GM19468 (cell line): ENCODE data around the gene STPG3.
A peak's percentile ranks its signal among the peaks of the same experiment; 100 is the strongest.
"Not testable (repeated sequence)": the region's sequence is repeated elsewhere in the genome, so short reads cannot be mapped to it uniquely, and the experiment has no call there.

Source experiments
- ATAC-seq: cut with Tn5 transposase; IDR thresholded peaks from one replicate; pipeline ENCODE4 v1.9.1; 2021; ENCODE audit warnings: mild to moderate bottlenecking, moderate library complexity, moderate number of reproducible peaks; ENCODE audit not compliant: unreplicated experiment; ENCODE audit errors: extremely low read depth

The STPG3 gene

DNA sequence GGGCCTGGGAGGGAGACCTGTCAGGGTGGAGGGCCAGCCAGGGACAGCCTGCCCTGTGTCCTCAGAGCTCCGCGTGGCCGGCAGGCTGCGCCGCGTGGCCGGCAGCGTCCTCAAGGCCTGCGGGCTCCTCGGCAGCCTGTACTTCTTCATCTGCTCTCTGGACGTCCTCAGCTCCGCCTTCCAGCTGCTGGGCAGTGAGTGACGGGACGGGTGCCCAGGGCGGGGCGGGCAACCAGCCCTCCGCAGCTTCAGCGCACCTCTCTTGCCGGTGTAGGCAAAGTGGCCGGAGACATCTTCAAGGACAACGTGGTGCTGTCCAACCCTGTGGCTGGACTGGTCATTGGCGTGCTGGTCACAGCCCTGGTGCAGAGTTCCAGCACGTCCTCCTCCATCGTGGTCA lies 18.6 kb upstream of the STPG3 start:
- no peak for ATAC-seq

- no peak for ATAC-seq
Measured at GRCh38 chr9:137233143-137233980, 17.7 kb upstream of the STPG3 start.

DNA sequence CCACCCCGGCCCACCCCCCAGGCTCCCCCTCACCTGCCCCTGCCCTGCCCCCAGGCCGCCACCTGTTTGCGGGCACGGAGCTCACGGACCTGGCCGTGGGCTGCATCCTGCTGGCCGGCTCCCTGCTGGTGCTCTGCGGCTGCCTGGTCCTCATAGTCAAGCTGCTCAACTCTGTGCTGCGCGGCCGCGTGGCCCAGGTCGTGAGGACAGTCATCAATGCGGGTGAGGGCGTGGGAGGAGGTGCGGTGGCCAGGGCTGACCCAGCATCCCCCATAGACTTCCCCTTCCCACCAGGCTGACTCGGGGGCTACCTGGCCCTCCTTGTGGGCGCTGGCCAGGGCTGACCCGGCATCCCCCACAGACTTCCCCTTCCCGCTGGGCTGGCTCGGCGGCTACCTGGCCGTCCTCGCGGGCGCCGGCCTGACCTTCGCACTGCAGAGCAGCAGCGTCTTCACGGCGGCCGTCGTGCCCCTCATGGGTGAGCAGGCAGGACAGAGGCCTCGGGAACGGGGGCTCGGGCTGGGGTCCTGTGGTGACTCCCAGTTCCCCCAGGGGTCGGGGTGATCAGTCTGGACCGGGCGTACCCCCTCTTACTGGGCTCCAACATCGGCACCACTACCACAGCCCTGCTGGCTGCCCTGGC lies 16.9 kb upstream of the STPG3 start:
- ATAC-seq, result no peak

- ATAC-seq, result no peak
Measured at GRCh38 chr9:137234758-137235423, 16.2 kb upstream of the STPG3 start.

- no peak for ATAC-seq
Measured at GRCh38 chr9:137235424-137236237, 15.5 kb upstream of the STPG3 start.

DNA sequence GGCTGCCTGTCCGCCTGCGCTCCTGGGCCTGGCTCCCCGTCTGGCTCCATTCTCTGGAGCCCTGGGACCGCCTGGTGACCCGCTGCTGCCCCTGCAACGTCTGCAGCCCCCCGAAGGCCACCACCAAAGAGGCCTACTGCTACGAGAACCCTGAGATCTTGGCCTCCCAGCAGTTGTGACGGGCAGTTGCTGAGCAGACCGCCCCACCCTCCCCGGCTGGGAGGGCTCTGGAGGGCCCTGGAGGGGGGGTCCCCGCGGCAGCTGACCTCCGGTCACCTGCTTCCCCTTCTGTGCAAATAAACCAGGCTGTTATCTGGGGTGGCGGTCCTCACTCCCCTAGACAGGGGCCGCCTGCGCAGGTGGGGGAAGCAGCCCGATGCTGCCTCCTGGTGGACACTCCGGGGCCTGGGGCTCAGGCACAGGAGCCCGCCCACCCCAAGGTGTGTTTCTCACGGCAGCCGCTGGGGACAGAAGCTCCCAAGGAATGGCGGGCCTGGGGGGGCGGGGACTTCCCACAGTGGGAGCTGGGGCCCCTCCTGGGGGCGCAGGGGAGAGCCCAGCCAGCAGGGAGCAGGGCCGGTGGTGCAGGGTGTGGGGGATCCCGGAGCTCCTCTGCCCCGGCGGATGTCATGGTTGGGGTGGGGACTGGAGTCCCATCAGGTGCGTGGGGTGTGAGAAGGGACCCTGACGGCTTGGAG lies 14.7 kb upstream of the STPG3 start:
- ATAC-seq, result no peak

- no peak for ATAC-seq
Measured at GRCh38 chr9:137236936-137237421, 14.1 kb upstream of the STPG3 start.

GRCh38 chr9:137237759-137238726 lies 13.0 kb upstream of the STPG3 start:
- no peak for ATAC-seq

- not testable (repeated sequence) for ATAC-seq
Measured at GRCh38 chr9:137239541-137240200, 11.4 kb upstream of the STPG3 start.

DNA sequence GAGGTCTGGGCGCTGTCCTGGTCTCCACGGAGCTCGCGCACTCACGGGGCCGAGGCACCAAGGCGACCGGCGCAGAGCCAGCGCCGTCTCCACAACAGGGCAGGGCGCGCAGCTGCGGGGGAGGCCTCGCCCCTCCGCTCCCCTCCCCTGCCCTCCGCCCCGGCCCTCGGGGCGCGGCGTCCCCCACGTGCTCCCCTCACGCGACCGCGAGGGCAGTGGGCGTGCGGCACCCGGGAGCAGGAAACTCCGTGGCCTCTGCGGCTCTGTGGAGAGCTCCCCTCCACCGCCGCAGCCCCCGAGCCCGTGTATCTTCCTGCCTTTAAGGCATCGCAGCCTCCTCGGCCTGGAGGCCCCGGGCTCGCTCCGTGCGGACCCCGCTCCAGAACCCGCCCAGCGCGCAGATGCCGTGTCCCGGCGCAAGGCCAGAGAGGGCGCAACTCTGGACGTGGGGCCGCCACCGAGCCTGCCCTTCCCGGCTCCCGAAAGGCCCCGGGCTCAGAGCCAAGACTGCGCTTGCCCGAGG lies 10.7 kb upstream of the STPG3 start:
- no peak for ATAC-seq

DNA sequence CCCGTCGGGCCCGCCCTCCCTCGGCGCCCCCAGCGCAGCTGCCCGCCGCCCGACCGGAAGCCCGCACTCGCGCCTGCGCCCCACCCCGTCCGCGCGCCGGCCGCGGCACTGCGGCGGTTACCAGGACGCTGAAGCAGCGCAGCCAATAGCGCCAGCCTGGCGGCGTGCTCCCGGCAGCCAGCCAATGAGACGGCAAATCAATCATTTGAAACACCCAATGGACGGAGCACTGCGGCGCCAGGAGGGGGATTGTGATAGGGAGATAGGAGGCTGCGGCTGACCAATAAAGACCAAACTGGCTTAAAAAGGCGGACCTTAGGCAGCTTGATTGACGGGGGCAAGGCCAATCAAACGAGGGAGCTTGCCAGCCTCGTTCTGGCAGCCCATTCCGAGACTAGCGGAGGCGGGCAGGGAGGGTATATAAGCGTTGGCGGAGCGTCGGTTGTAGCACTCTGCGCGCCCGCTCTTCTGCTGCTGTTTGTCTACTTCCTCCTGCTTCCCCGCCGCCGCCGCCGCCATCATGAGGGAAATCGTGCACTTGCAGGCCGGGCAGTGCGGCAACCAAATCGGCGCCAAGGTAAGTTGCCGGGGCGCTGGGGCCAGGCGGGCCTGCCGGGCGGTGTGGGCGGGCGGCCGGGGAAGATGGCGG lies 10.1 kb upstream of the STPG3 start, which contains the start of gene TUBB4B:
Gene TUBB4B, plus strand, starts transcription at position 447 of the 649 bp plus-strand sequence. Its CDS starts 74 bp downstream, at position 521.
- peak; percentile 71 for ATAC-seq

DNA sequence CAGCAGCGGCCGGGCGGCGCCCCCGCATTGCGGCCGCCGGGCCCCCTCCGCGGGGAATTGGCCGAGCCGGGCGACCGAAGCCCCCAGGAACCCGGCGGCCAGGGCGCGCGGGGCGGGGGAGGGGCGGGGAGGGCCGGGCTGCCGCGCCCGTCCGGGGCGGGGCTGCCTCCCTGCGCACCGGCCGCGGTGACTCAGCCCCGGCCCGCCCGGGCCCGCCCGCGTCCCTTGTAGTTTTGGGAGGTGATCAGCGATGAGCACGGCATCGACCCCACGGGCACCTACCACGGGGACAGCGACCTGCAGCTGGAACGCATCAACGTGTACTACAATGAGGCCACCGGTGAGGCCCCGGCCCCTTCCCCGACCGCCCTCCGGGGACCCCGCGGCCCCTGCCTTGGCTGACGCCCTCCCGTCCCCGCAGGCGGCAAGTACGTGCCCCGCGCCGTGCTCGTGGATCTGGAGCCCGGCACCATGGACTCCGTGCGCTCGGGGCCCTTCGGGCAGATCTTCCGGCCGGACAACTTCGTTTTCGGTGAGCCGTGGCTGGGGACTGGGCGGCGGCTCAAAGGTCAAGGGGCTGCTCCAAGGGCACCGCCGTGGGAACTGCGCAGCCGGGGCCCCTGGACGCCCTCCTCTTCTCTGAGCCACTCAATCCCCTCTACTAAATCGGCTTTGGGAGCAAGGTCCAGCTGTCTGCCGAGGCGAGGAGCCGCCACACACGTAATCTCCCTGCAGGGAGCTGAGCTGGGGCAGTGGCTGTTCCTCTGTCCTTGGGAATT lies 9.4 kb upstream of the STPG3 start:
- ATAC-seq, result peak; percentile 0

- no peak for ATAC-seq
Measured at GRCh38 chr9:137242269-137243203, 8.6 kb upstream of the STPG3 start.

GRCh38 chr9:137243266-137243625 lies 7.8 kb upstream of the STPG3 start:
- ATAC-seq, result not testable (repeated sequence)
